HG02588 (cell line): Measurements from ENCODE around the gene MTHFD1L.
"Not testable (repeated sequence)": the region's sequence is repeated elsewhere in the genome, so short reads cannot be mapped to it uniquely, and the experiment has no call there.

Experiments used
- ATAC-seq: cut with Tn5 transposase; IDR thresholded peaks from one replicate; pipeline ENCODE4 v1.9.1; 2021; ENCODE audit warnings: mild to moderate bottlenecking, moderate library complexity; ENCODE audit not compliant: unreplicated experiment

The MTHFD1L gene

DNA sequence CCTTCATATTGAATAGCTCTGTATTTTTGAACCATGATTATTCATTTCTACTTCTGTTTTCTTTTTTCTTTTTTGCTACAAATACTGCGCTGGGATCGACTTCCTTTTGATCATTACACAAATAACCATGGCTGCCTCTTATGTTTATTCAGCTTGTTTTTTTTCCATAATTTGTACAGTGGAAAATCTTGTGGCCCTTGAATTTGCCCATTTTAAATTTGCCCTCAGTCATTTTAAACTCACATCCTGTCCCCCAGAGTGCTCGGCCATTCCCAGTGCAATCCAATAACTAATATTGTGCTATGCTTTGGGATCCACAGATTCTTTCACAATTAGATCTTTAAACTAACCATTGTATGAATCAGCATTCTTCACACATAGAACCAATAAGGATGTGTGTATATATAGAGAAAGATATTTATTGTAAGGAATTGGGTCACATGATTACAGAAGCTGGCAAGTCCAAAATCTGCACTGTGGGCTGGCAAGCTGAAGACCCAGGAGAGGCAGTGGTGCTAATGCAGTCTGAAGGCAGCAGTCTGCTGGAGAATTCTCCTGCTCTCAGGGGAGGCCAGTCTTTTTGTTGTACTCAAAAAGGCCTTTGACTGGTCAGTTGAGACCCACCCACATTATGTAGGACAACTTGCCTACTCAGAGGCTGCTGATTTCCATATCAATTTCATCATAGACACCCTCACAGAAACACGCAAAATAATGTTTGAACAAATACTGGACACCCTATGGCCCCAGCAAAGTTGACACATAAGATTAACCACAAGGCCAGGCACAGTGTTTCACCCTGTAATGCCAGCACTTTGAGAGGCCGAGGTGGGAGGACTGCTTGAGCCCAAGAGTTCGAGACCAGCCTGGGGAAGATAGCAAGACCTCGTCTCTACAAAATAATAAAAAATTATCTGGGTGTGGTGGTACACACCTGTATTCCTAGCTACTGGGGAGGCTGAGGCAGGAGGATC is 147.1 kb downstream of the MTHFD1L start:
- ATAC-seq, result no peak

- ATAC-seq, result peak; percentile 75
These were observed 149.1 kb downstream of the MTHFD1L start for GRCh38 chr6:151014404-151015100.

GRCh38 chr6:151015101-151015700 is 149.7 kb downstream of the MTHFD1L start:
- ATAC-seq, result no peak

- no peak for ATAC-seq
These were observed 150.6 kb downstream of the MTHFD1L start for GRCh38 chr6:151016107-151016506.

DNA sequence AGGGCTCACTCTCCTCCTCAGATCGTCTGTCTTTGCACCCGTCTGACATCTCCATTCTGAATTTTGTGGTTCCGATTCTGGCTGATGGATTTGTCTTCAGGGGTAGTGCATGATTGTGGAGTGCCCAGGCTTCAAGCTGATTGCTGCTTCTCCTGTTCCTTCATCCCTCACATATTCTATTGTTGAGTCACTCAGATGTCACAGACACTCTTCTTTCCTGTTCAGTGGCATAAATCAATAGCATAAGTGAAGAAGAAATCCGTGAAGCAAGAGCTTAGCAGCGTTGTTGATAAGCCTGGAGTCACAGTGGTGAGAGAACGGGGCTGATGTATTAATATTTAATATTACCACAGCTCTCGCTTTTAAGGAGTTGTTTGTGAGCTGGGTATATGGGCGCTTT is 152.5 kb downstream of the MTHFD1L start:
- ATAC-seq, result no peak

GRCh38 chr6:151018911-151019782 is 153.6 kb downstream of the MTHFD1L start:
- ATAC-seq, result no peak

GRCh38 chr6:151021896-151022295 is 156.4 kb downstream of the MTHFD1L start:
- ATAC-seq, result no peak

GRCh38 chr6:151022492-151022891 is 157.0 kb downstream of the MTHFD1L start:
- no peak for ATAC-seq

GRCh38 chr6:151023342-151023741 is 157.8 kb downstream of the MTHFD1L start:
- ATAC-seq, result no peak

GRCh38 chr6:151024597-151024996 is 159.1 kb downstream of the MTHFD1L start:
- ATAC-seq, result no peak

DNA sequence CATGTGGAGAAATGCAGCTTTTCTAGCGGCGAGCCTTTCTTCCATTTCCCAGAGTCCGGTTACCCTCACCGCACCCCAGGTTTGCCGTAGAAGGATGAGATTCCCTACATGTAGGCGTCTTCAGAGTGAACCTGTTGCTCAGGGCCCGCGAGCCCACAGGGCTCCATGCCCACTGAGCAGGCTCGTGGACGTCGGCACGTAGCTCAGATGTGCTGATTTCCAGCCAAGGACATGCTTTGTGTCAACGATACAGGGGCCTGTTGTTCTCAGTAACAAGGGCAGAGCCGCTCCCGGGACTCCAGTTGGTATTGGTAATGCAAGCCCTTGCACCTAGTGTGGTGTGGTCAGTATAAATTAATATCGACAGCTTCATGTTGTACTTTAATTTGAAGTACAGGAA is 159.6 kb downstream of the MTHFD1L start:
- ATAC-seq, result no peak

DNA sequence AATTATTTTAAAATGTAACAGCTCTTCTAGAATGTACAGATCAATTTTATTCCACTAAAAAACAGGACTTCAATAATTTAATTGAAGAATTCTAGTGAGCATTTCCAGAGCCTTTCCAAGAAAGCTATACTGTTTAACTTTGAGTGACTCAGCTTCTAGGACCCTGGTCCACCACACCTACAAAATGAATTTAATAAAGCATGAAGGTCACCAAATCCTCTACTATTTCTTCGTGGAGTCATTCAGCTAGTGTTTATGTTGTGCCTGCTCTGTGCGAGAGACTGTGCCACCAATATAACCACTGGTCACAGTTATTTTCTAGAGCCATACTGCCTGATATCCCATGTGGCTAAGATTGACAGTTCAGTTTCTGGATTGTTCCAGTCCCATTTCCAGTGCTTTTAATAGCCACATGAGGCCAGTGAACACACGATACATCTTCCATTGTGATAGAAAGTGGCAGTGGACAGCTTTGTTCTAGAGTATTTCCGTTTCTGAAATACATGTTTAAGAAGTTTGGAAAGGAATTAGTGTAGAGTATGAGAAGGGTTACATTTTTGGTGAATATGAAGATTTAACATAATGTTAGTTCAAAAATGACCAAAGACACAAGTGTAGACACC is 160.7 kb downstream of the MTHFD1L start:
- ATAC-seq, result no peak

DNA sequence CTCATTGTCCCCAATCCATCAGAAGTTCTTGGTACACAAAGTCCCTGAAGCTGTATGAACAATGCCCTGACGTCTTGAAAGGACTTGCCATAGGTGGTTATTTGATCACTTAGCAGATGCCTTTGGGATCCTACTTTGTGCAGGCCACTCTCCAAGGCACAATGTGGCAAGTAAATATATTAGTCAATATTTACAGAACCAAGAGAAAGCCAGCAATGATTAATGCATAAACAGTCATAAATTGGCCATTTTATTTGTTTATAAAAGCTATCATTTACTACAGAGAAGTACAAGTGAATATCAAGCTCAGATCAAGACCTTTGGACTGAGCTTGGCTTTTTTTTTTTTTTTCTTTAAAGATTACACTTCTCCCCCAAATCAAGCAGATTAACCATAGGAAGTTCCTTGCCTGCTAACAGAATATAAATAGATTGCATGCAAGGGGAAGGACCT is 161.8 kb downstream of the MTHFD1L start:
- no peak for ATAC-seq

GRCh38 chr6:151027936-151028838 is 162.7 kb downstream of the MTHFD1L start:
- no peak for ATAC-seq

GRCh38 chr6:151029970-151030369 is 164.5 kb downstream of the MTHFD1L start:
- no peak for ATAC-seq

- ATAC-seq, result no peak
These were observed 166.5 kb downstream of the MTHFD1L start for GRCh38 chr6:151032034-151032433.

DNA sequence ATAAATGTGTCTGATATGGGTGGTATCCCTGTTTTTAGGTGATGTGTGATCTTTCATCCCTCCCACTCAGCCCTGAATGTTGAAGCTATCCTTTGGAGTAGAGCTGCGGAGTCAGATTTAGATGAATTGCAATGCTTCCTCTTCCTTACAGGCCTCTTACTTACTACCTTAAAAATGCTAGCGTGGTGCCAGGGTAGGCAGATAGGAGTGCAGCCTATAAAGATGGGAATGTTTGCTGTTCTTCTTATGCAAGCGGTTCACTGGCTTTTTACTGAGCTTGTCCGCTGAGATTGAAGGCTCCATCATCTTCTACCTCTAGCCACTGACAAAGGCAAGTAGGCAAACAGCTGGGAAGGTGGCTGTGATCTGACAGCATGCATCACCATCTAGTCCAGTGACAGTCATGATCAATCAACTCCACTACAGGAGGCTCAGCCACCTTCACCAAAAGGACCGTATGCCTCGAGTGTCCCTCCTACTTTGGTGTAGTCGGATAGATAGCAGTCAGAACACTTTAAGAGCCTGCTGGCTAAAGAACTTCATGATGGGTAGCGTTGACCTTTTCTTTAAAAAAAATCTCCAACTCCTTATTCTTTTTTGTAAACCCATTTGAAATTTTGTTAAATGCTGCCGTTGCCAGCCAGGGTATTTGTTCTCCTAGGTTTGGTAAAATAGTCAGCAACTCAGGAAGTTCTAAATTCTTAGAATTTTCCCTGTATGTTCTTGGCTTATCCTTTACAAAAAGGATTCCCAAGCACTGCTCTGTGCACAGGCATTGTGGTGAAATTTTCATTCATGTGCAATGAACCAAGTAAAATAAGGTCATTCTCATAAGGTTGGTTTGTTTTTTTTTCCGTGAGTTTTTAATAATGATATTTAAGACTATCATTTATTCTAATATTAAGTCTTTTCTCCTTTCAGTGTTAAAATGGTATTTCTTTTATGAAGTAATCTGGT is 169.6 kb downstream of the MTHFD1L start:
- ATAC-seq, result no peak

DNA sequence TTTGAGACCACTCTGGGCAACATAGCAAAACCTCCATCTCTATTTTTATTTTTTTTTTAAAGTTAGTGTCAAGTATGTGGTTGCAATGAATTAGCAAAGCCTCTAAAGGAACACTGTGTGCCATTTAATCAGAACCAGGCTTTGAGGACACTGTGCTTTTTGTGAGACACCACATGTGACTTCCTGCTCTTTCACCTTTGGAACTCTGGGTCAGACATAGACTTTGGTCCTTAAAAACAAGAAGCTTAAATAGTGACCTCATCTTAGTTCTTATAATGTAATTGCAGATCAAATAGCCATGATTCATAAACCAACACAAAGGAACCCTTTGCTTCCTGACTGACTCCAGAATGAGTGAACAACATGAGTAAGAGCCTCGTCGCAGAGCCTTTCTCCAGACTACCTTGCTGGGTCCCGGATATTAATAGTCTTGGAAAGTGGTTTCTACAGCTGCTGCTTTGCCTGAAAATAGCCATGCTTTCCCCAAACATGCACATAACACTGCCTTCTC is 170.8 kb downstream of the MTHFD1L start:
- ATAC-seq, result not testable (repeated sequence)
